ENCODE measurements around the gene MMP14.
"Not testable (repeated sequence)": the region's sequence is repeated elsewhere in the genome, so short reads cannot be mapped to it uniquely, and the experiment has no call there.

- not testable (repeated sequence) for TF ChIP-seq NFRKB (IDR thresholded peaks at IDR 0.05); ZSCAN21 (CRISPR knock-in tag; IDR thresholded peaks at IDR 0.05; ENCODE audit: borderline replicate concordance); KDM5A (IDR thresholded peaks at IDR 0.05; ENCODE audit: borderline replicate concordance, low read length)
Measured at GRCh38 chr14:22805235-22805634, 31.1 kb upstream of the MMP14 start.
